ENCODE results near the gene SFMBT1.

SFMBT1 gene

GRCh38 chr3:53027254-53027844, 18.5 kb downstream of the SFMBT1 start:
- H3K9me3 ChIP-seq (ENCODE audit: control insufficient read depth, insufficient read depth, low read length): no peaks in the 10 kb centered on the region
- H3K36me3 ChIP-seq (ENCODE audit: control insufficient read depth, low read length): no peaks in the 10 kb centered on the region
- peaks cover 17% of the 10 kb centered on the region for H3K79me2 ChIP-seq (ENCODE audit: control insufficient read depth, low read length)
- no peak overlapping the region for H3K27ac ChIP-seq (ENCODE audit: low read depth, low read length)
- no peaks in the 10 kb centered on the region for H4K20me1 ChIP-seq (ENCODE audit: control insufficient read depth, insufficient read depth, low read depth, low read length)
- H3K4me1 ChIP-seq (ENCODE audit: control insufficient read depth, low read length): peaks cover 3% of the 10 kb centered on the region; the same call in 1 of the 2 replicates
- H3K27me3 ChIP-seq (ENCODE audit: control insufficient read depth, low read length): no peaks in the 10 kb centered on the region
- no peaks in the 10 kb centered on the region for H3F3A ChIP-seq (ENCODE audit: control insufficient read depth, insufficient read depth)
- no peaks in the 10 kb centered on the region for H3K9me2 ChIP-seq (replicated peaks; ENCODE audit: control insufficient read depth, low read length)
- TF ChIP-seq CTCF (IDR thresholded peaks at IDR 0.05; ENCODE audit: low read depth, low read length, poor library complexity, severe bottlenecking) (no peak), EZH2phosphoT487 (IDR thresholded peaks at IDR 0.05; ENCODE audit: borderline replicate concordance, low read length) (no peak)
- no peak overlapping the region for H3K4me2 ChIP-seq (ENCODE audit: low read length)
- H3K4me3 ChIP-seq (ENCODE audit: low read length): no peak overlapping the region

- TF ChIP-seq EZH2phosphoT487 (IDR thresholded peaks at IDR 0.05; ENCODE audit: borderline replicate concordance, low read length) (no peak), CTCF (IDR thresholded peaks at IDR 0.05; ENCODE audit: low read depth, low read length, poor library complexity, severe bottlenecking) (no peak)
- Histone ChIP-seq H3K4me3 (ENCODE audit: low read length) (no peak overlapping the region), H3K4me1 (ENCODE audit: control insufficient read depth, low read length) (peaks cover 3% of the 10 kb centered on the region; the same call in 1 of the 2 replicates), H3K36me3 (ENCODE audit: control insufficient read depth, low read length) (no peaks in the 10 kb centered on the region), H3F3A (ENCODE audit: control insufficient read depth, insufficient read depth) (no peaks in the 10 kb centered on the region), H3K27me3 (ENCODE audit: control insufficient read depth, low read length) (no peaks in the 10 kb centered on the region), H3K9me2 (replicated peaks; ENCODE audit: control insufficient read depth, low read length) (no peaks in the 10 kb centered on the region), H4K20me1 (ENCODE audit: control insufficient read depth, insufficient read depth, low read depth, low read length) (no peaks in the 10 kb centered on the region), H3K27ac (ENCODE audit: low read depth, low read length) (no peak overlapping the region), H3K4me2 (ENCODE audit: low read length) (no peak overlapping the region), H3K9me3 (ENCODE audit: control insufficient read depth, insufficient read depth, low read length) (no peaks in the 10 kb centered on the region), H3K79me2 (ENCODE audit: control insufficient read depth, low read length) (peaks cover 17% of the 10 kb centered on the region)
These were observed 19.3 kb downstream of the SFMBT1 start for GRCh38 chr3:53026382-53027162.

- Histone ChIP-seq H4K20me1 (ENCODE audit: control insufficient read depth, insufficient read depth, low read depth, low read length) (no peaks in the 10 kb centered on the region), H3K36me3 (ENCODE audit: control insufficient read depth, low read length) (no peaks in the 10 kb centered on the region), H3K4me3 (ENCODE audit: low read length) (no peak overlapping the region), H3K27ac (ENCODE audit: low read depth, low read length) (no peak overlapping the region), H3K9me3 (ENCODE audit: control insufficient read depth, insufficient read depth, low read length) (no peaks in the 10 kb centered on the region), H3K79me2 (ENCODE audit: control insufficient read depth, low read length) (peaks cover 14% of the 10 kb centered on the region), H3K9me2 (replicated peaks; ENCODE audit: control insufficient read depth, low read length) (no peaks in the 10 kb centered on the region), H3K4me1 (ENCODE audit: control insufficient read depth, low read length) (no peaks in the 10 kb centered on the region), H3F3A (ENCODE audit: control insufficient read depth, insufficient read depth) (no peaks in the 10 kb centered on the region), H3K4me2 (ENCODE audit: low read length) (no peak overlapping the region), H3K27me3 (ENCODE audit: control insufficient read depth, low read length) (no peaks in the 10 kb centered on the region)
- TF ChIP-seq CTCF (IDR thresholded peaks at IDR 0.05; ENCODE audit: low read depth, low read length, poor library complexity, severe bottlenecking) (no peak), EZH2phosphoT487 (IDR thresholded peaks at IDR 0.05; ENCODE audit: borderline replicate concordance, low read length) (no peak)
These were observed 21.6 kb downstream of the SFMBT1 start for GRCh38 chr3:53024315-53024714.
